ENCODE measurements around the gene PTPRJ. TPM values are rescaled to one million over a fixed set of nuclear protein-coding genes. Genes with fewer than 3 reads are reported as not detected.

The PTPRJ gene
- total RNA-seq, 1 donor from 2014 or later: 5.9 TPM

GRCh38 chr11:48101958-48102357 lies 121.6 kb downstream of the PTPRJ start:
- peaks cover 3% of the 10 kb centered on the region in 2 donors for H3K4me1 ChIP-seq
- H3K36me3 ChIP-seq: no peaks in the 10 kb centered on the region
- TF ChIP-seq, protein P1, sequence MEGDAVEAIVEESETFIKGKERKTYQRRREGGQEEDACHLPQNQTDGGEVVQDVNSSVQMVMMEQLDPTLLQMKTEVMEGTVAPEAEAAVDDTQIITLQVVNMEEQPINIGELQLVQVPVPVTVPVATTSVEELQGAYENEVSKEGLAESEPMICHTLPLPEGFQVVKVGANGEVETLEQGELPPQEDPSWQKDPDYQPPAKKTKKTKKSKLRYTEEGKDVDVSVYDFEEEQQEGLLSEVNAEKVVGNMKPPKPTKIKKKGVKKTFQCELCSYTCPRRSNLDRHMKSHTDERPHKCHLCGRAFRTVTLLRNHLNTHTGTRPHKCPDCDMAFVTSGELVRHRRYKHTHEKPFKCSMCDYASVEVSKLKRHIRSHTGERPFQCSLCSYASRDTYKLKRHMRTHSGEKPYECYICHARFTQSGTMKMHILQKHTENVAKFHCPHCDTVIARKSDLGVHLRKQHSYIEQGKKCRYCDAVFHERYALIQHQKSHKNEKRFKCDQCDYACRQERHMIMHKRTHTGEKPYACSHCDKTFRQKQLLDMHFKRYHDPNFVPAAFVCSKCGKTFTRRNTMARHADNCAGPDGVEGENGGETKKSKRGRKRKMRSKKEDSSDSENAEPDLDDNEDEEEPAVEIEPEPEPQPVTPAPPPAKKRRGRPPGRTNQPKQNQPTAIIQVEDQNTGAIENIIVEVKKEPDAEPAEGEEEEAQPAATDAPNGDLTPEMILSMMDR (IDR thresholded peaks at IDR 0.05): no peak
- intact Hi-C loops (cut with DNase I): no loop called here
- no peaks in the 10 kb centered on the region for H3K27me3 ChIP-seq
- no peak for DNase-seq (ENCODE audit: low spot score in 2 of 2)
- H3K4me3 ChIP-seq: no peak overlapping the region
- no peaks in the 10 kb centered on the region for H3K9me3 ChIP-seq
- no peak overlapping the region for H3K27ac ChIP-seq

DNA sequence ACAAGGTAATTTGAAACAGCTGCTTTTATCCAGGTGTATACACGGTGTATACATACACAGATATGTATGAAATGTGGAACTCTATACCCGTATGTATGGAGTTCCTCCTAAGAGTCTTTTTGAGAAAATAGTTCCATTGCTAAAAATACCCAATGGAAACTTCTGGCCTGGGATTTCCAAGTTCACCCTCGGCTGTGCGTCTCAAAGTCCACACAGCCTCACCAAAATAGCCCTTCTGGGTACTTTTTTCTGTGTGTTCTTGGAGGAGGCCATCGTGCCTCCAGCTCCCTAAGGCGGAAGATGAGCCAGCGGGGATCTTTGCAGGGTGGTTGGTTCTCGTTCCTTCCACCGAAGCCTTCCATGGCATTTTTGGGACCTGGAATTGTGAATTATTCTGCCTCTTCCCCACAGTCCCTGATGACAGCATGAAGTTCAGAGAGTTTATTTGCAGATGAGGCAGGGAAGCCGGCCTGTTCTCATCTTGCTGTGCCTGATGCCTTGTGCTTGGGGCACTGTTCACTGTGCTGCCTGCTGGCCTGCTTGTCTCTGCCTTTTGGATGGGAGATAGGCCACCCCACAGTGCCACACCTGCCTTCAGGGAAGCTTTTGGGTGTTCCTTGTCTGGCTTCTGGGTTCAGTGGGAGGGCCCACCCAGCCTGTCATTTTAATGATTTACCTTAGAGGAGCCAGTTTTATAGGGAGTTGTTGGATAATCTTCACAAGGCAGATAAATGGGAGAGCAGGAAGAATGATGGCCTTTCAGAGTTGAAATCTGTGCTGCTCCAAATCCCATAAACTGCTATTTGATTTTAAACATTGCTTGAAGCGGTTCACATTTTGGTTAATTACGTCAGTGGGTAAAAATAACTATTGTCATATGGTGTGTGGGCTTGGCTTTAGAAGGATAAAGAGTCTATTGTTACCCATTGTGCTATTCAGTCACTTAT lies 123.5 kb downstream of the PTPRJ start:
- TF ChIP-seq, protein P1 (IDR thresholded peaks at IDR 0.05): no peak
- Histone ChIP-seq H3K9me3 (no peaks in the 10 kb centered on the region), H3K4me3 (no peak overlapping the region), H3K4me1 (peaks cover 3% of the 10 kb centered on the region in 2 donors), H3K36me3 (no peaks in the 10 kb centered on the region), H3K27ac (peak overlapping the region in 1 of 2 donors; percentile 59), H3K27me3 (no peaks in the 10 kb centered on the region)
- no peak for DNase-seq (ENCODE audit: low spot score in 2 of 2)
- intact Hi-C loops (cut with DNase I): no loop called here

DNA sequence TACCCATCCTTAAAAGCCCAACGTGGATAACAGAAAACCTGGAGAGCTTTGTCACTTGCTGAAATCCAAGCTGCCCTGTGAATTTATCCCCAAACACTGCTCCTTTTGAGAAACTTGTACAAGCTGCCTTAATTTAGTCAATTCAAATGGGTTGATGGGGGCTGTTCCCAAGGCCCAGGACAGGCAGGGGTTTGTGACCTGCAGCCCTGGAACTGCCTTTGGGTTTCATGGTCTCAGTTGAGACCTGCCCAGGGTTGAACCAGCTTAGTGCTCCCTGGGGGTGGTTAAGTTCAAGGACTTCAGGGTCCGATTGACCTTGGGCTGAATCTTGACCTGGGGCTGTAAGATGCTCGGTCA lies 124.2 kb downstream of the PTPRJ start:
- H3K27ac ChIP-seq: peak overlapping the region in 1 of 2 donors; percentile 59
- peaks cover 5% of the 10 kb centered on the region in 2 donors for H3K4me1 ChIP-seq
- TF ChIP-seq, protein P1 (IDR thresholded peaks at IDR 0.05): no peak
- intact Hi-C loops (cut with DNase I): no loop called here
- no peak overlapping the region for H3K4me3 ChIP-seq
- no peaks in the 10 kb centered on the region for H3K9me3 ChIP-seq
- no peaks in the 10 kb centered on the region for H3K36me3 ChIP-seq
- no peaks in the 10 kb centered on the region for H3K27me3 ChIP-seq
- DNase-seq (ENCODE audit: low spot score in 2 of 2): no peak

- intact Hi-C loops (cut with DNase I): loop anchor here (5.0 kb wide), 1 partner anchor 43 kb away; no protein-coding TSS in a partner anchor
- Histone ChIP-seq H3K27me3 (no peaks in the 10 kb centered on the region), H3K9me3 (no peaks in the 10 kb centered on the region), H3K4me1 (peaks cover 7 to 11% of the 10 kb centered on the region in 2 donors), H3K4me3 (no peak overlapping the region), H3K27ac (no peak overlapping the region), H3K36me3 (no peaks in the 10 kb centered on the region)
- TF ChIP-seq, protein P1 (IDR thresholded peaks at IDR 0.05): no peak
- no peak for DNase-seq (ENCODE audit: low spot score in 2 of 2)
Measured at GRCh38 chr11:48105096-48105990, 125.0 kb downstream of the PTPRJ start.

GRCh38 chr11:48106166-48106565 lies 125.8 kb downstream of the PTPRJ start:
- DNase-seq (ENCODE audit: low spot score in 2 of 2): no peak
- H3K27ac ChIP-seq: no peak overlapping the region
- peaks cover 7 to 11% of the 10 kb centered on the region in 2 donors for H3K4me1 ChIP-seq
- intact Hi-C loops (cut with DNase I): loop anchor here (5.0 kb wide), 1 partner anchor 44 kb away; no protein-coding TSS in a partner anchor
- no peak overlapping the region for H3K4me3 ChIP-seq
- H3K36me3 ChIP-seq: no peaks in the 10 kb centered on the region
- H3K27me3 ChIP-seq: no peaks in the 10 kb centered on the region
- TF ChIP-seq, protein P1 (IDR thresholded peaks at IDR 0.05): no peak
- H3K9me3 ChIP-seq: no peaks in the 10 kb centered on the region

Measured in ascending aorta (tissue), 2 donors.